HG03196 (cell line): ENCODE results near the gene RBM34.
A peak's percentile ranks its signal among the peaks of the same experiment; 100 is the strongest.

Source experiments
- ATAC-seq: cut with Tn5 transposase; IDR thresholded peaks from one replicate; pipeline ENCODE4 v1.9.1; 2021; ENCODE audit not compliant: unreplicated experiment

Gene RBM34

GRCh38 chr1:235156740-235157139, 4.3 kb downstream of the RBM34 start:
- no peak for ATAC-seq

GRCh38 chr1:235156265-235156664, 4.8 kb downstream of the RBM34 start:
- no peak for ATAC-seq

GRCh38 chr1:235152235-235152634, 8.8 kb downstream of the RBM34 start:
- ATAC-seq: no peak

GRCh38 chr1:235151033-235151432, 10.0 kb downstream of the RBM34 start:
- ATAC-seq: no peak

GRCh38 chr1:235149824-235150223, 11.2 kb downstream of the RBM34 start:
- no peak for ATAC-seq

- no peak for ATAC-seq
Observed at GRCh38 chr1:235147269-235147668, 13.8 kb downstream of the RBM34 start.

- ATAC-seq: no peak
Observed at GRCh38 chr1:235145639-235146038, 15.4 kb downstream of the RBM34 start.

GRCh38 chr1:235142991-235143390, 18.1 kb downstream of the RBM34 start:
- no peak for ATAC-seq

- no peak for ATAC-seq
Observed at GRCh38 chr1:235139315-235139714, 21.7 kb downstream of the RBM34 start.

GRCh38 chr1:235138821-235139220, 22.2 kb downstream of the RBM34 start:
- no peak for ATAC-seq

GRCh38 chr1:235136111-235136510, 24.9 kb downstream of the RBM34 start:
- ATAC-seq: no peak

GRCh38 chr1:235134171-235134570, 26.9 kb downstream of the RBM34 start:
- ATAC-seq: no peak

GRCh38 chr1:235133086-235133485, 28.0 kb downstream of the RBM34 start:
- no peak for ATAC-seq

- no peak for ATAC-seq
Observed at GRCh38 chr1:235131961-235132360, 29.1 kb downstream of the RBM34 start.

GRCh38 chr1:235130766-235131270, 30.2 kb downstream of the RBM34 start:
- no peak for ATAC-seq

GRCh38 chr1:235129774-235130570, 31.1 kb downstream of the RBM34 start:
- ATAC-seq: no peak

GRCh38 chr1:235128456-235129328, 32.4 kb downstream of the RBM34 start, which contains the start of gene TOMM20:
TOMM20 (minus strand) TSS chr1:235128837; CDS start chr1:235128715, 122 bp downstream.
- peak; percentile 96 for ATAC-seq

GRCh38 chr1:235127732-235128455, 33.2 kb downstream of the RBM34 start:
- no peak for ATAC-seq

- no peak for ATAC-seq
Observed at GRCh38 chr1:235127203-235127602, 33.8 kb downstream of the RBM34 start.

- no peak for ATAC-seq
Observed at GRCh38 chr1:235124665-235125064, 36.4 kb downstream of the RBM34 start.

- ATAC-seq: no peak
Observed at GRCh38 chr1:235124111-235124510, 36.9 kb downstream of the RBM34 start.
